OCI-LY3 (cell line): ENCODE measurements around the gene COL4A2.

Source experiments
- EZH2phosphoT487 ChIP-seq: fragments of 200-600 bp; shearing (Covaris generic); IDR thresholded peaks from 2 replicates; pipeline ENCODE4 v1.6.1; 2018; ENCODE audit warnings: antibody characterized with exemption, mixed run types, low read depth
- TF ChIP-seq, protein P1 (sequence below): fragments of 200-600, 300-600 bp; sonication (generic); IDR thresholded peaks from 2 replicates; pipeline ENCODE4 v1.5.1; 2014; ENCODE audit warnings: antibody characterized with exemption, low read length, low read depth

DNA sequence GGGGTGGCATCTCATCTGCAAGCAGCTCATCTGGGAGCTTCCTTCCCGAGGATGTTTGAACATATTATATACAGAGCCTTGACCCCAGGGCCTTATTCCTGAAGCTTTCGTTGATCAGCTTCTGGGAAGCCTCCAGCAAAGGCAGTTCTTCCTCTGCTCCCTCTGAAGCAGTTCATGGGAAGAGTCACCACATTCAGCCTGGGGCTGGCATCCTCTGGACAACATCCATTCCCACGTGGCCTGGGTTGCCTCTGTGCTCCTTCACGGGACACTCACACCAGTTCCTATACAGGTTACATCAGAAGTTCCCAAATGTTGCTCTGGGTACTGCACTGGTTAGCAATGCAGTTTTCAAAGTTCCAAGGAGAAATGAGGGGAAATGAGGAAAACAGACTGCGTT is 29.6 kb downstream of the COL4A2 start:
- TF ChIP-seq, protein P1, sequence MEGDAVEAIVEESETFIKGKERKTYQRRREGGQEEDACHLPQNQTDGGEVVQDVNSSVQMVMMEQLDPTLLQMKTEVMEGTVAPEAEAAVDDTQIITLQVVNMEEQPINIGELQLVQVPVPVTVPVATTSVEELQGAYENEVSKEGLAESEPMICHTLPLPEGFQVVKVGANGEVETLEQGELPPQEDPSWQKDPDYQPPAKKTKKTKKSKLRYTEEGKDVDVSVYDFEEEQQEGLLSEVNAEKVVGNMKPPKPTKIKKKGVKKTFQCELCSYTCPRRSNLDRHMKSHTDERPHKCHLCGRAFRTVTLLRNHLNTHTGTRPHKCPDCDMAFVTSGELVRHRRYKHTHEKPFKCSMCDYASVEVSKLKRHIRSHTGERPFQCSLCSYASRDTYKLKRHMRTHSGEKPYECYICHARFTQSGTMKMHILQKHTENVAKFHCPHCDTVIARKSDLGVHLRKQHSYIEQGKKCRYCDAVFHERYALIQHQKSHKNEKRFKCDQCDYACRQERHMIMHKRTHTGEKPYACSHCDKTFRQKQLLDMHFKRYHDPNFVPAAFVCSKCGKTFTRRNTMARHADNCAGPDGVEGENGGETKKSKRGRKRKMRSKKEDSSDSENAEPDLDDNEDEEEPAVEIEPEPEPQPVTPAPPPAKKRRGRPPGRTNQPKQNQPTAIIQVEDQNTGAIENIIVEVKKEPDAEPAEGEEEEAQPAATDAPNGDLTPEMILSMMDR: no peak
- no peak for TF ChIP-seq EZH2phosphoT487
